Colonic mucosa (tissue), 4 donors: ENCODE results near the gene CAMTA1. TPM values are rescaled to one million over a fixed set of nuclear protein-coding genes. Genes with fewer than 3 reads are reported as not detected.

Experiments
- DNase-seq: peaks from one replicate; pipeline ENCODE4 v3.0.0-alpha.2; 2020
- H3K27ac ChIP-seq: fragments of 200-600 bp; one replicate; pipeline ENCODE4 v1.8.0; 2021
- H3K27me3 ChIP-seq: fragments of 200-600 bp; one replicate; pipeline ENCODE4 v1.8.0; 2021
- H3K36me3 ChIP-seq: fragments of 200-600 bp; one replicate; pipeline ENCODE4 v1.8.0; 2021
- H3K4me1 ChIP-seq: fragments of 200-600 bp; one replicate; pipeline ENCODE4 v1.8.0; 2021; ENCODE audit warnings: mild to moderate bottlenecking
- H3K4me3 ChIP-seq: fragments of 200-600 bp; one replicate; pipeline ENCODE4 v1.8.0; 2021
- H3K9ac ChIP-seq, 2 donors: one replicate each; pipeline ENCODE4 v1.7.0; 2013; ENCODE audit warnings: control low read depth in 2 of 2, low read depth in 2 of 2, low read length in 2 of 2
- H3K9me3 ChIP-seq: fragments of 200-600 bp; one replicate; pipeline ENCODE4 v1.8.0; 2021
- intact Hi-C: fragments of 100-400 bp; cut with DNase I; formaldehyde crosslinking; loops from one replicate; pipeline ENCODE4 v1.14.1; 2022
- total RNA-seq, 2 donors: library from RNA; stranded (reverse); fragmentation: NEBNext Ultra II Directional in 1 of 2; extraction: Animal tissue kit (Norgen Biotek cat#: 25700) in 1 of 2; gene quantifications; one replicate each; pipeline ENCODE4 v1.2.1, GENCODE V29; 2021
- TF ChIP-seq, protein P1 (sequence below): fragments of 200-600 bp; IDR thresholded peaks from one replicate; pipeline ENCODE4 v1.8.0; 2022; ENCODE audit warnings: antibody characterized with exemption, mild to moderate bottlenecking
- donor health status: healthy.
- donor health status: DM: no; HTN: no; CAD: no.
- donor health status: DM: no; HTN: no; CAD: no.

The CAMTA1 gene
- total RNA-seq, 2 donors from 2014 or later, result 76.8 to 92.8 TPM

DNA sequence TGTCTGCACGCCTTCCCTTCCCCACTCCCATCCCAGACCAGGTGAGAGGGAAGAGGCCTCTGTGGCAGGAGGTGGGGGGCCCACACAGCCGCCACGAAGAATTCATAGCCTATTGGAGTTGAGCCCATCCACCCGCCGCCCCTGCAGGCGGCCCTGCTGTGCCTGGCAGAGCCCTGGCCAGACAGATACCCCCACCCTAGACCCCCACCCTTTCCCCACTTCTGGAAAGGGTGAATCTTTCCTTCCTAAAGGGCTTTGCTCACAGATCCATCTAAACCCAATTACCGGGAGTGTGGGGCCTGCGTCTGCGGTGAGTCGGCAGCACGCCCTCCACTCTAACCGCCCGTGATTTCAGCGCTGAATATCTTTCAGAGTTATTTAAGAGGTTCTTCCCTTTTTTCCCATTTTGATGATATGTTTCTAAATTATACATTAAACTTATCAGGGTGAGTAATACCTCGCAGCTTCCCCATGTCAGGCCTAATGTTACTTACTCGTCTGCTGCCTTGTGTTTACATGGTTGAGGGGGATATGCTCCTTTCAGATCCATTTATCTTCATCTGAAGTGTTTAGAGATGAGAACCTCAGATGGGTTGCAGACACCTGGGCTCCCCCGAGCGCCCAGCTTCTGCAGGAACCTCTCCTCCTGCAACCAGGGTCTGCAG lies 802.0 kb downstream of the CAMTA1 start:
- intact Hi-C loops, result no loop called here
- TF ChIP-seq, protein P1, sequence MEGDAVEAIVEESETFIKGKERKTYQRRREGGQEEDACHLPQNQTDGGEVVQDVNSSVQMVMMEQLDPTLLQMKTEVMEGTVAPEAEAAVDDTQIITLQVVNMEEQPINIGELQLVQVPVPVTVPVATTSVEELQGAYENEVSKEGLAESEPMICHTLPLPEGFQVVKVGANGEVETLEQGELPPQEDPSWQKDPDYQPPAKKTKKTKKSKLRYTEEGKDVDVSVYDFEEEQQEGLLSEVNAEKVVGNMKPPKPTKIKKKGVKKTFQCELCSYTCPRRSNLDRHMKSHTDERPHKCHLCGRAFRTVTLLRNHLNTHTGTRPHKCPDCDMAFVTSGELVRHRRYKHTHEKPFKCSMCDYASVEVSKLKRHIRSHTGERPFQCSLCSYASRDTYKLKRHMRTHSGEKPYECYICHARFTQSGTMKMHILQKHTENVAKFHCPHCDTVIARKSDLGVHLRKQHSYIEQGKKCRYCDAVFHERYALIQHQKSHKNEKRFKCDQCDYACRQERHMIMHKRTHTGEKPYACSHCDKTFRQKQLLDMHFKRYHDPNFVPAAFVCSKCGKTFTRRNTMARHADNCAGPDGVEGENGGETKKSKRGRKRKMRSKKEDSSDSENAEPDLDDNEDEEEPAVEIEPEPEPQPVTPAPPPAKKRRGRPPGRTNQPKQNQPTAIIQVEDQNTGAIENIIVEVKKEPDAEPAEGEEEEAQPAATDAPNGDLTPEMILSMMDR, result no peak
- DNase-seq, result no peak
- H3K4me1 ChIP-seq, result no peaks in the 10 kb centered on the region
- H3K27ac ChIP-seq, result no peak overlapping the region
- no peaks in the 10 kb centered on the region for H3K27me3 ChIP-seq
- H3K36me3 ChIP-seq, result no peaks in the 10 kb centered on the region
- H3K9me3 ChIP-seq, result no peaks in the 10 kb centered on the region
- H3K9ac ChIP-seq, result no peak overlapping the region
- no peak overlapping the region for H3K4me3 ChIP-seq

- no peak for DNase-seq
- Histone ChIP-seq H3K4me3 (no peak overlapping the region), H3K36me3 (no peaks in the 10 kb centered on the region), H3K9ac (no peak overlapping the region), H3K27ac (no peak overlapping the region), H3K27me3 (no peaks in the 10 kb centered on the region), H3K9me3 (no peaks in the 10 kb centered on the region), H3K4me1 (no peaks in the 10 kb centered on the region)
- TF ChIP-seq, protein P1, result no peak
- intact Hi-C loops, result no loop called here
These were observed 802.7 kb downstream of the CAMTA1 start for GRCh38 chr1:7587773-7588456.

- H3K27me3 ChIP-seq, result no peaks in the 10 kb centered on the region
- TF ChIP-seq, protein P1, result no peak
- no peaks in the 10 kb centered on the region for H3K36me3 ChIP-seq
- no peak overlapping the region for H3K9ac ChIP-seq
- intact Hi-C loops, result no loop called here
- H3K4me3 ChIP-seq, result no peak overlapping the region
- H3K9me3 ChIP-seq, result no peaks in the 10 kb centered on the region
- no peak overlapping the region for H3K27ac ChIP-seq
- no peak for DNase-seq
- no peaks in the 10 kb centered on the region for H3K4me1 ChIP-seq
These were observed 803.2 kb downstream of the CAMTA1 start for GRCh38 chr1:7588457-7588827.

DNA sequence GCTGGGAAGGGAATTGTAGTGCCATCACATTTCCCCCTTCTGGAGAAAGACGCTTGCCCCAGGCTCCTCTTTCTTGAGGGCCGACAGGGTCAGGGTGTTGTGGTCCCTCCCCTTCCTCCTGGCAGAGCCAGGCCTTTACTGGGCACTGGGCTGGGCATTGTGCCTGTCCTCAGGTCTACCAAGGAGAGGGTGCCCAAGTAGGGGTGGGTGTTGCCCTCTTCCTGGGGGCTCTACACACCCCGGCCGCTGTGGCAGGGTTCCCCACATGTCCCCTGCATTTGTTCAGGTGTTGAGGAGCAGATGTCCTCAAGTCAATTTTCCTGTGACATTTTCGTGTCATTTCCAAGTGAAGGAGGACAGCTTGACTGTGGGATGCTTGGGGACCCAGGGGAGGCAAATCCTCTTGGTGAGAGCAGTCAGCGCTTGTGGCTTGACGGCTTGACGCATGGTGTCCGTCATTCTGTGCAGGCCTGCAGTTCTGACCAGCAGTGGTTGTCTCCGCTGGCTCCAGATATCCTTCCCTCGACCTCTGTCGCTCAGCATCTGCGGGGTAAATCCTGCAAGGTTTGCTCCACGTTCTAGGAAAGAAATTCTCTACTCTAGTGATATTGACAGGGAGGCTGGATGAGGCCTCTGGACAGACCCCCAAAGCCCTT lies 804.0 kb downstream of the CAMTA1 start:
- H3K4me1 ChIP-seq, result no peaks in the 10 kb centered on the region
- no peak overlapping the region for H3K4me3 ChIP-seq
- intact Hi-C loops, result no loop called here
- H3K27me3 ChIP-seq, result no peaks in the 10 kb centered on the region
- no peak overlapping the region for H3K9ac ChIP-seq
- no peaks in the 10 kb centered on the region for H3K36me3 ChIP-seq
- DNase-seq, result no peak
- no peak overlapping the region for H3K27ac ChIP-seq
- no peaks in the 10 kb centered on the region for H3K9me3 ChIP-seq
- TF ChIP-seq, protein P1, result no peak

- H3K9me3 ChIP-seq, result no peaks in the 10 kb centered on the region
- H3K27me3 ChIP-seq, result no peaks in the 10 kb centered on the region
- intact Hi-C loops, result no loop called here
- TF ChIP-seq, protein P1, result no peak
- DNase-seq, result no peak
- H3K36me3 ChIP-seq, result no peaks in the 10 kb centered on the region
- no peak overlapping the region for H3K9ac ChIP-seq
- no peaks in the 10 kb centered on the region for H3K4me1 ChIP-seq
- H3K27ac ChIP-seq, result no peak overlapping the region
- no peak overlapping the region for H3K4me3 ChIP-seq
These were observed 804.6 kb downstream of the CAMTA1 start for GRCh38 chr1:7589774-7590425.
